GM23248 (cell line): ENCODE results near the gene USP38.

ENCODE experiments used
- EZH2 ChIP-seq: fragments of 200-600 bp; sonication (generic); IDR thresholded peaks from 2 replicates; pipeline ENCODE4 v1.6.1; 2018; ENCODE audit warnings: antibody characterized with exemption, mild to moderate bottlenecking; ENCODE audit not compliant: insufficient read depth, poor library complexity, severe bottlenecking
- EZH2phosphoT487 ChIP-seq: fragments of 200-600 bp; sonication (generic); IDR thresholded peaks from 2 replicates; pipeline ENCODE4 v1.6.1; 2018; ENCODE audit warnings: antibody characterized with exemption, moderate library complexity, mild to moderate bottlenecking, low read depth; ENCODE audit not compliant: insufficient read depth

DNA sequence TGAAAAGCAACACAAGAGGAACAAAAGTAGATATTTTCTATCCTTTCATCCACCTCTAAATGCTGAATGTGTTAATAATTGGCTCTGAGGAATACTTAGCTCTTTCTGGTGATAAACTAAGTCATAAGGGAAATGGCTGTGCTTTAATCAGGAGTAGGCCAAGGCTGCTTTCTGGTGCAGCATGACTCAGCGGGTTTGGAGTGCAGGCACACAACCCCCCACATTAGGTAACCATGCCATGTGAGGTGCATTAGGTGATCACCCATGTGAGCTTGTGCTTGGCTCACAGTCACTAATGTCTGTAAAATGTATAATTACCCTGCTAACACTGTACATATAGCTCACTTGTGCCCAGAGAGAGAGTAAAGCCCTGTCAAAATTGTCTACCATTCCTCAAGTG lies 57.2 kb downstream of the USP38 start:
- TF ChIP-seq EZH2 (no peak), EZH2phosphoT487 (no peak)
